Spleen (tissue), 7 donors: ENCODE measurements around the gene GADD45G.

Source experiments
- POLR2AphosphoS5 ChIP-seq, 3 donors: sonication (generic); formaldehyde crosslinking; IDR thresholded peaks; one replicate each; pipeline ENCODE4 v1.5.1; 2017; ENCODE audit warnings: antibody characterized with exemption in 3 of 3
- TF ChIP-seq, protein P1 (sequence below), 11 experiments: fragments of 200-600 bp in 7 of 11; fragments of 450-650 bp in 4 of 11; sonication (generic) in 4 of 11; IDR thresholded peaks in 8 of 11; conservative IDR thresholded peaks in 3 of 11; 1 replicate in 7 of 11; 2 replicates in 4 of 11; pipeline versions ENCODE4 v1.4.0 to v1.8.0; 2016 to 2021; ENCODE audit warnings: antibody characterized with exemption in 11 of 11, inconsistent platforms in 4 of 11, mild to moderate bottlenecking in 1 of 11
- donor health status: DM: no; HTN: no; CAD: no; lungs with moderate emphysema.
- donor health status: DM: no; HTN: no; CAD: no.
- donor health status: DM: no; HTN: no; CAD: no.

DNA sequence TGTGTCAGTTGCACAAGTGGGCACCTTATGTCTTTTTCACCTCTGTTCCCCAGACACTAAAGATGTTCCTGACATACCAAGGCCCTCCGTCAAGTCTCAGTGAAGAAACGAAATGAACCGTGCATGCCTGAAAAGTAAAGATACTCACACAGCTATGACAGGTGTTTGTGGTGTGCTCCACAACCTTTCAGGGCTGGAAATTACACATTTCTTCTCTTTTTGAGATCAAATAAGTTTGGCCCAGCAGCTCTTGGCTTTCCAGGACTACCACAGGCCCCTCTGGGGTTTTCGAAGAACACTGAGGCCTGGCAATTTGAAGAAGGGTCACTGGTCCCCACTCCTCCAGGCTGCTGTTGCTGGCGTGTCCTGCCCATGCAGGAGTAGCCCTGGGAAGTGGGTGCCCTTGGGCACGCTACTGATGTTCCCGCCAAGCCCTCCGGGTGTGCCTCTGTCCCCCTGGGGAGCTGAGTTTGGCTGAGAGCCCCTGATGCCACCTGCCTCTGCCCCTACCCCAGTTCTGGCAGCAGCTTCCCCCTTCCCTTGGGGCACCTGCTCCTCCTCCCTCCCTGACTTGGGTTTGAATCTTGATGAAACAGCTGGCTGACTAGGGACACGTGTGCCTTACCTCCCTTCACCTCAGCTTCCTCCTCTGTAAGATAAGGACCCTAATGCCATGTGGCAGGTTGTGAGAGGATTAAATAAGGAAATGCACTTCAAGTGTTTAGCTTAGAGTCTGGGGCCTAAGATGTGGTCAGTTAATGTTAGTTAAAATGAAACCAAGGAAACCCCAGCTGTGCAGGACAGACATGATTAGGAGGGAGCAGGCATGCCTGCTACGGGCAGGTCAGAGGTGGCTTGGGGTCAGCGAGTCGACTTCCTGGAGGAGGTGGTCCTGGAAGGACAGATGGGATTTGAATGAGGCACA, 49.1 kb upstream of the GADD45G start:
- TF ChIP-seq, protein P1, sequence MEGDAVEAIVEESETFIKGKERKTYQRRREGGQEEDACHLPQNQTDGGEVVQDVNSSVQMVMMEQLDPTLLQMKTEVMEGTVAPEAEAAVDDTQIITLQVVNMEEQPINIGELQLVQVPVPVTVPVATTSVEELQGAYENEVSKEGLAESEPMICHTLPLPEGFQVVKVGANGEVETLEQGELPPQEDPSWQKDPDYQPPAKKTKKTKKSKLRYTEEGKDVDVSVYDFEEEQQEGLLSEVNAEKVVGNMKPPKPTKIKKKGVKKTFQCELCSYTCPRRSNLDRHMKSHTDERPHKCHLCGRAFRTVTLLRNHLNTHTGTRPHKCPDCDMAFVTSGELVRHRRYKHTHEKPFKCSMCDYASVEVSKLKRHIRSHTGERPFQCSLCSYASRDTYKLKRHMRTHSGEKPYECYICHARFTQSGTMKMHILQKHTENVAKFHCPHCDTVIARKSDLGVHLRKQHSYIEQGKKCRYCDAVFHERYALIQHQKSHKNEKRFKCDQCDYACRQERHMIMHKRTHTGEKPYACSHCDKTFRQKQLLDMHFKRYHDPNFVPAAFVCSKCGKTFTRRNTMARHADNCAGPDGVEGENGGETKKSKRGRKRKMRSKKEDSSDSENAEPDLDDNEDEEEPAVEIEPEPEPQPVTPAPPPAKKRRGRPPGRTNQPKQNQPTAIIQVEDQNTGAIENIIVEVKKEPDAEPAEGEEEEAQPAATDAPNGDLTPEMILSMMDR (IDR thresholded peaks at IDR 0.05 in 8 of 11, conservative IDR thresholded peaks at IDR 0.05 in 3 of 11) = no peak
- peak in 1 of 3 donors; percentile 15 for TF ChIP-seq POLR2AphosphoS5 (IDR thresholded peaks at IDR 0.05)
